CD14-positive monocyte (primary cell): ENCODE measurements around the gene KLHL7. TPM values are rescaled to one million over a fixed set of nuclear protein-coding genes. Genes with fewer than 3 reads are reported as not detected.

Experiments
- DNase-seq, 3 donors: peaks; one replicate each; pipeline ENCODE4 v3.0.0-alpha.2; 2011 to 2022
- H2AFZ ChIP-seq: 2 replicates; pipeline ENCODE4 v1.6.0; 2012; ENCODE audit warnings: mild to moderate bottlenecking, low read depth, low read length, inconsistent platforms; ENCODE audit not compliant: insufficient read depth, poor library complexity, severe bottlenecking
- H3K27ac ChIP-seq, 2 donors: 1 replicate in 1 of 2; 2 replicates in 1 of 2; pipeline ENCODE4 v1.5.1; 2012 to 2013; ENCODE audit warnings: low read length in 2 of 2, control low read depth in 1 of 2, inconsistent platforms in 1 of 2, low read depth in 1 of 2, mild to moderate bottlenecking in 1 of 2
- H3K27me3 ChIP-seq, 2 donors: one replicate each; pipeline versions ENCODE4 v1.6.0 to v1.6.1; 2011 to 2013; ENCODE audit warnings: low read length in 2 of 2; ENCODE audit not compliant: control insufficient read depth in 2 of 2, insufficient read depth in 2 of 2
- H3K36me3 ChIP-seq, 2 donors: replicated peaks in 1 of 2; 1 replicate in 1 of 2; 2 replicates in 1 of 2; pipeline versions ENCODE4 v1.5.1 to v1.6.1; 2012 to 2013; ENCODE audit warnings: low read length in 2 of 2, control low read depth in 1 of 2, inconsistent platforms in 1 of 2, mild to moderate bottlenecking in 1 of 2; ENCODE audit not compliant: insufficient read depth in 2 of 2, control insufficient read depth in 1 of 2
- H3K4me1 ChIP-seq, 2 donors: 1 replicate in 1 of 2; 2 replicates in 1 of 2; pipeline versions ENCODE4 v1.5.1 to v1.6.1; 2012 to 2013; ENCODE audit warnings: low read length in 2 of 2, control low read depth in 1 of 2, inconsistent platforms in 1 of 2, mild to moderate bottlenecking in 1 of 2, moderate library complexity in 1 of 2; ENCODE audit not compliant: insufficient read depth in 2 of 2, control insufficient read depth in 1 of 2
- H3K4me2 ChIP-seq: replicated peaks from 2 replicates; pipeline ENCODE3; 2012; ENCODE audit warnings: low read length, moderate library complexity, mild to moderate bottlenecking; ENCODE audit not compliant: poor library complexity, severe bottlenecking; ENCODE audit errors: extremely low read depth
- H3K4me3 ChIP-seq, 3 experiments: fragments of 200-600 bp in 1 of 3; sonication (generic) in 1 of 3; replicated peaks in 1 of 3; 1 replicate in 2 of 3; 2 replicates in 1 of 3; pipeline ENCODE4 v1.5.1; 2011 to 2013; ENCODE audit warnings: low read length in 3 of 3, mild to moderate bottlenecking in 3 of 3, control low read depth in 2 of 3, low read depth in 2 of 3, inconsistent platforms in 1 of 3, moderate library complexity in 1 of 3
- H3K79me2 ChIP-seq: 2 replicates; pipeline ENCODE4 v1.6.0; 2012; ENCODE audit warnings: mild to moderate bottlenecking, control low read depth, inconsistent platforms, low read length, moderate library complexity; ENCODE audit not compliant: insufficient read depth
- H3K9ac ChIP-seq: 2 replicates; pipeline ENCODE4 v1.6.0; 2017; ENCODE audit warnings: low read length, mild to moderate bottlenecking; ENCODE audit not compliant: insufficient read depth, poor library complexity, severe bottlenecking
- H3K9me3 ChIP-seq, 2 donors: replicated peaks in 1 of 2; 1 replicate in 1 of 2; 2 replicates in 1 of 2; pipeline versions ENCODE4 v1.5.1 to v1.6.1; 2012 to 2013; ENCODE audit warnings: low read length in 2 of 2, control low read depth in 1 of 2; ENCODE audit not compliant: control insufficient read depth in 1 of 2, insufficient read depth in 1 of 2
- H4K20me1 ChIP-seq: 2 replicates; pipeline ENCODE4 v1.6.0; 2012; ENCODE audit warnings: mild to moderate bottlenecking, low read length, control low read depth, moderate library complexity; ENCODE audit not compliant: insufficient read depth
- H3K27ac Mint-ChIP-seq, 7 donors: one replicate each; pipeline ENCODE4 v1.8.0; 2020; ENCODE audit warnings: mild to moderate bottlenecking in 7 of 7, mixed read lengths in 7 of 7, moderate library complexity in 6 of 7, inconsistent platforms in 2 of 7
- H3K27me3 Mint-ChIP-seq, 3 donors: one replicate each; pipeline ENCODE4 v1.8.0; 2021 to 2022; ENCODE audit warnings: low read depth in 3 of 3, mild to moderate bottlenecking in 3 of 3, mixed read lengths in 3 of 3, moderate library complexity in 3 of 3, inconsistent platforms in 1 of 3
- H3K36me3 Mint-ChIP-seq, 2 donors: one replicate each; pipeline ENCODE4 v1.8.0; 2020; ENCODE audit warnings: mixed read lengths in 2 of 2, inconsistent platforms in 1 of 2, mild to moderate bottlenecking in 1 of 2
- H3K4me1 Mint-ChIP-seq: one replicate; pipeline ENCODE4 v1.8.0; 2020; ENCODE audit warnings: mild to moderate bottlenecking, mixed read lengths
- H3K4me3 Mint-ChIP-seq, 2 donors: one replicate each; pipeline ENCODE4 v1.8.0; 2020; ENCODE audit warnings: mild to moderate bottlenecking in 2 of 2, mixed read lengths in 2 of 2, moderate library complexity in 1 of 2
- H3K9me3 Mint-ChIP-seq, 7 donors: one replicate each; pipeline ENCODE4 v1.8.0; 2020 to 2022; ENCODE audit warnings: mixed read lengths in 7 of 7, mild to moderate bottlenecking in 6 of 7, moderate library complexity in 6 of 7, inconsistent platforms in 2 of 7
- WGBS: methylation state at CpG from one replicate; pipeline ENCODE4 v1.1.5; 2013; ENCODE audit warnings: missing lambda C conversion rate; ENCODE audit not compliant: insufficient coverage; 5-methylcytosine and 5-hydroxymethylcytosine counted together
- intact Hi-C, 2 donors: fragments of 100-400 bp; cut with micrococcal nuclease; formaldehyde crosslinking; loops; one replicate each; pipeline versions ENCODE4 v1.15.0 to v1.15.1; 2023
- polyA plus RNA-seq, 3 donors: library from polyadenylated mRNA; depleted of rRNA in 1 of 3; unstranded in 2 of 3; stranded (reverse) in 1 of 3; fragments of 300-500 nt in 2 of 3; fragments of >200 nt in 1 of 3; fragmentation: Illumina TruSeq in 2 of 3; gene quantifications; 1 replicate in 2 of 3; 2 replicates in 1 of 3; pipeline ENCODE4 v1.2.3, GENCODE V29; 2012 to 2021
- TF ChIP-seq, protein P1 (sequence below): fragments of 200-600 bp; IDR thresholded peaks from one replicate; pipeline ENCODE4 v1.8.0; 2022; ENCODE audit warnings: antibody characterized with exemption, mild to moderate bottlenecking

Gene KLHL7
- polyA plus RNA-seq, 3 donors: 15.5 to 21.0 (median 17.4) TPM

DNA sequence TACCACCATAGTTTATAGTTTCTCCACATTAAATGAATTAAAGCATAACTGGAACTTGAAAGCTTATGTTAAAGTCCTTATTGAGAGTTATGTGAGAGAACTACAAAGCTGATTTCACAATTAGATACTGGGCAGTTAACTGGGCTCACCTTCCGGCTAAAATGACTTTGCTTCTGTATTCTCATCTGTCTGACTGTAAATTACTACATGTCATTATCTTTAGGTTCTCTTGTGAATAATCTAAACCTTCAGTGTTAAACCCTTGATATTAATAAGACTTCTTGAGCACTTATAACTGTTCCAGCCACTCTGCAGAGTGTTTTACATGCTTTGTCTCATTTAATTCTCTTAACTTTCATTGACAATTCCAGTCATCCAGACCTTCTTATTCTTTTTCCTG lies 3.9 kb downstream of the KLHL7 start:
- WGBS: no CpG with 5 or more reads among the region's 1 CpG
- no peak overlapping the region for H3K4me3 ChIP-seq
- peaks cover 16 to 17% of the 10 kb centered on the region in 2 donors for H3K4me1 ChIP-seq
- H3K27me3 Mint-ChIP-seq: peaks cover 0 to 2% (median 2%) of the 10 kb centered on the region in 3 donors
- H3K36me3 ChIP-seq: no peaks in the 10 kb centered on the region
- no peak overlapping the region for H3K4me3 Mint-ChIP-seq
- peaks cover 14% of the 10 kb centered on the region for H4K20me1 ChIP-seq
- H3K4me1 Mint-ChIP-seq: peaks cover 40% of the 10 kb centered on the region
- no peak overlapping the region for H3K4me2 ChIP-seq
- no peak overlapping the region for H3K27ac ChIP-seq
- H3K79me2 ChIP-seq: peaks cover 27% of the 10 kb centered on the region
- H3K27me3 ChIP-seq: no peaks in the 10 kb centered on the region
- intact Hi-C loops: loop anchor here in 1 of 2 donors (5.0 kb wide), 1 partner anchor 73 kb away; the partner anchor contains the start of gene NUP42
- TF ChIP-seq, protein P1, sequence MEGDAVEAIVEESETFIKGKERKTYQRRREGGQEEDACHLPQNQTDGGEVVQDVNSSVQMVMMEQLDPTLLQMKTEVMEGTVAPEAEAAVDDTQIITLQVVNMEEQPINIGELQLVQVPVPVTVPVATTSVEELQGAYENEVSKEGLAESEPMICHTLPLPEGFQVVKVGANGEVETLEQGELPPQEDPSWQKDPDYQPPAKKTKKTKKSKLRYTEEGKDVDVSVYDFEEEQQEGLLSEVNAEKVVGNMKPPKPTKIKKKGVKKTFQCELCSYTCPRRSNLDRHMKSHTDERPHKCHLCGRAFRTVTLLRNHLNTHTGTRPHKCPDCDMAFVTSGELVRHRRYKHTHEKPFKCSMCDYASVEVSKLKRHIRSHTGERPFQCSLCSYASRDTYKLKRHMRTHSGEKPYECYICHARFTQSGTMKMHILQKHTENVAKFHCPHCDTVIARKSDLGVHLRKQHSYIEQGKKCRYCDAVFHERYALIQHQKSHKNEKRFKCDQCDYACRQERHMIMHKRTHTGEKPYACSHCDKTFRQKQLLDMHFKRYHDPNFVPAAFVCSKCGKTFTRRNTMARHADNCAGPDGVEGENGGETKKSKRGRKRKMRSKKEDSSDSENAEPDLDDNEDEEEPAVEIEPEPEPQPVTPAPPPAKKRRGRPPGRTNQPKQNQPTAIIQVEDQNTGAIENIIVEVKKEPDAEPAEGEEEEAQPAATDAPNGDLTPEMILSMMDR: no peak
- no peak overlapping the region for H2AFZ ChIP-seq
- no peaks in the 10 kb centered on the region for H3K9me3 Mint-ChIP-seq
- peaks cover 0 to 4% of the 10 kb centered on the region in 2 donors for H3K36me3 Mint-ChIP-seq
- no peak overlapping the region for H3K9ac ChIP-seq
- no peak for DNase-seq
- H3K9me3 ChIP-seq: no peaks in the 10 kb centered on the region
- H3K27ac Mint-ChIP-seq: peak overlapping the region in 1 of 7 donors; percentile 8

DNA sequence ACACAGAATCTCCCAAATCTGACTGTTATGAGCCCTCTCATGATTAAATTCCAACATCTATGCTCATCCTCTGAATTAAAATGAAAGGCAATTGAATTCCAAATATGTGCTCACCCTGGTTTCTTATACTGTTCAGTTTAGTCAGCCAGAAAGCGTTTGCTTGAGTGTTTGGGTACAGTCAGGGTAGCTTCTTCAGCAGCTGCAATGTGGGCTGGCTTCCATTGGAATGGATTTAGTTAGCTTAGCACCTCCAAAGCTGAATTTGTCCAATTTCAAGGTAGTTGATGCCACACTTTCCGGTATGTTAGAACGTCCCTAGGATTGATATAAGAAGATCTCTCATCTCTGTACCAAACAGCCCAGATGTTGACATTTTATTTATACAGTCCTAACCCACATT lies 9.3 kb downstream of the KLHL7 start:
- intact Hi-C loops: no loop called here
- Mint-ChIP-seq H3K9me3 (no peaks in the 10 kb centered on the region), H3K36me3 (peaks cover 9% of the 10 kb centered on the region in 2 donors), H3K4me3 (no peak overlapping the region), H3K27ac (no peak overlapping the region), H3K4me1 (peaks cover 6% of the 10 kb centered on the region), H3K27me3 (no peaks in the 10 kb centered on the region)
- Histone ChIP-seq H3K36me3 (no peaks in the 10 kb centered on the region), H3K4me2 (no peak overlapping the region), H3K27me3 (no peaks in the 10 kb centered on the region), H3K9me3 (no peaks in the 10 kb centered on the region), H3K79me2 (peaks cover 7% of the 10 kb centered on the region), H3K4me1 (no peaks in the 10 kb centered on the region), H3K4me3 (no peak overlapping the region), H3K27ac (no peak overlapping the region), H2AFZ (no peak overlapping the region), H3K9ac (no peak overlapping the region), H4K20me1 (peaks cover 20% of the 10 kb centered on the region)
- no peak for DNase-seq
- 90% methylated on average over 1 of the region's 3 CpGs for WGBS
- TF ChIP-seq, protein P1: no peak
